ENCODE measurements around the gene STUM.
"Not testable (repeated sequence)": the region's sequence is repeated elsewhere in the genome, so short reads cannot be mapped to it uniquely, and the experiment has no call there.

The STUM gene

GRCh38 chr1:226584164-226584563 lies 35.6 kb downstream of the STUM start:
- no peak for DNase-seq

GRCh38 chr1:226586116-226586515 lies 37.6 kb downstream of the STUM start:
- no peak for DNase-seq

- no peak for DNase-seq
These were observed 38.3 kb downstream of the STUM start for GRCh38 chr1:226586650-226587422.

- no peak for DNase-seq
These were observed 39.9 kb downstream of the STUM start for GRCh38 chr1:226588484-226588883.

GRCh38 chr1:226589008-226589733 lies 40.6 kb downstream of the STUM start:
- no peak for DNase-seq

- DNase-seq = no peak
These were observed 42.0 kb downstream of the STUM start for GRCh38 chr1:226590614-226591013.

- no peak for DNase-seq
These were observed 45.0 kb downstream of the STUM start for GRCh38 chr1:226593541-226593940.

DNA sequence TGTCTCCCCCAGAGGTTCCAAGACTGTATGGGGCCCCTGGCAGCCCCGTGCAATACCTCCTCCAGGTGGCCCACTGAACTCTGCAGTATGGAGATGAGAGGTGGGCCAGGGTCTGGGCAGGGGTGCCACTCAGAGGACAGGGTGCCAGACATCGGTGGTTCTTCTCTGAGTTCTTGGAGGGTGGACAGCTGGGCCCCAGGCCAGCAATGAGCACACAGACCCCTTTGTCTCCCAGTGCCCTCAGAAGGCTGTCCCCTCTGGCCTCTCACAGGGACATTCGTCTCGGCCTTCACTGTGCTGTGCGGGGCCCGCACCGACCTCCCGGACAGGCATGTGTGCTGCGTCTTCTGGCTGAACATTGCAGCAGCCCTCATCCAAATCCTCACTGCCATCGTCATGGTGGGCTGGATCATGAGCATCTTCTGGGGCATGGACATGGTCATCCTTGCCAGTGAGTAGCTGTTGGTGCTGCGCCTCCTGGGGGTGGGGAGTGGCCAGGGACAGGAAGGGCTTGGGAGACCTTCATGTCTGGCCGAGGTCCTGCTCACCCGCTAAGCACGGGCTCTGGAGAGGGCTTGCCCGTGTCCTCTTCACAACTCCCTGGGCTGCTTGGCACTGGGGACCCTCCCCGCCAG lies 48.1 kb downstream of the STUM start:
- DNase-seq = no peak

- no peak for DNase-seq
These were observed 49.3 kb downstream of the STUM start for GRCh38 chr1:226597616-226598454.

DNA sequence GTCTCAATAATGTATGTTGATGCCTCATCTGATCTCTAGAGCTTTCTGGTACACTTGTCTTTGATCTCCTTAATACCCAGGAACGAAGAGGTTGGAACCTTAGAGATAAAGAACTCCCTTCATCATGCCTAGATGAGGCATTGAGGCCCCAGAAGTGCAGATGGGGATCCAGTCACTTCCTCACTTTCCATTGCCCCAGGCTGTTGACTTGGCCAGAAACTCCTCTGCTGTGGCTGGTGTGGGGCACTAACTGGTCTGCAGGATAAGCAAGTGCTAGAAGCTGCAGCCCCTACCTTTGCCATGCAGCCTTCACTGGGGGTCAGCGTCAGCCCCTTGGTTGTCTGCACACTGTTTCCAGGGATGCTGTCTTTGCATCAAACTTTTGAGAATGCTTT lies 49.9 kb downstream of the STUM start:
- no peak for DNase-seq

DNA sequence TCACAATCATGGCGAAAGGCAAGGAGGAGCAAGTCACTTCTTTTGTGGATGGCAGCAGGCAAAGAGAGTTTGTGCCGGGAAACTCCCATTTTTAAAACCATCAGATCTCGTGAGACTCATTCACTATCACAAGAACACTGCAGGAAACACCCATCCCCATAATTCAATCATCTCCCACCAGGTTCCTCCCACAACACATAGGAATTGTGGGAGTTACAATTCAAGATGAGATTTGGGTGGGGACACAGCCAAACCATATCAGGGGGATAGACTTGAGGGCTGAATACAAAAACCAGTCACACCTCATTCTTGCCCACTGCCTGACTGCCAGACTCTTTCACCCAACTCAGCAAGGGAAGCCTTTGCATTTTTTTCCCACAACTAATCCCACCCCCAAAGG lies 50.4 kb downstream of the STUM start:
- DNase-seq = not testable (repeated sequence)

GRCh38 chr1:226599636-226600238 lies 51.2 kb downstream of the STUM start:
- no peak for DNase-seq

- DNase-seq = no peak
These were observed 51.7 kb downstream of the STUM start for GRCh38 chr1:226600254-226600653.

DNA sequence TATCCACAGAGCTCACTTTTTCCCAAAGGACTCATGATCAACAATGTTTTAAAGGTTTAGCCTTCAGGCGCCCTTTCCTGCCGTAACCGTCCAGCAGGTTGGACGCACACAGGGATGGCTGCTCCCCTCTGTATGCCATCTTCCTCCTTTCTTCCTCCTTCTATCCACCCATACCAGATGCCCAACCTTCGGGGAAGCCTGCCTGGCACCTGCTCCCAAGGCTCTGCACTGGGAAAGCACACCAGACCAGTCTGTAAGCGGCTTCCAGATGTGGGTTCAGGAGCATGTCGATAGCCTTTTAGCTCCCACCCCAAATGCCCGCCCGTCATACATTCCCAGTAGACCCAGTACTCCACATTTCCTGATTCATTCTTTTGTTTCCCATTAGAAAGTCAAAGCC lies 52.9 kb downstream of the STUM start:
- no peak for DNase-seq

GRCh38 chr1:226602186-226603021 lies 53.8 kb downstream of the STUM start:
- DNase-seq = no peak

DNA sequence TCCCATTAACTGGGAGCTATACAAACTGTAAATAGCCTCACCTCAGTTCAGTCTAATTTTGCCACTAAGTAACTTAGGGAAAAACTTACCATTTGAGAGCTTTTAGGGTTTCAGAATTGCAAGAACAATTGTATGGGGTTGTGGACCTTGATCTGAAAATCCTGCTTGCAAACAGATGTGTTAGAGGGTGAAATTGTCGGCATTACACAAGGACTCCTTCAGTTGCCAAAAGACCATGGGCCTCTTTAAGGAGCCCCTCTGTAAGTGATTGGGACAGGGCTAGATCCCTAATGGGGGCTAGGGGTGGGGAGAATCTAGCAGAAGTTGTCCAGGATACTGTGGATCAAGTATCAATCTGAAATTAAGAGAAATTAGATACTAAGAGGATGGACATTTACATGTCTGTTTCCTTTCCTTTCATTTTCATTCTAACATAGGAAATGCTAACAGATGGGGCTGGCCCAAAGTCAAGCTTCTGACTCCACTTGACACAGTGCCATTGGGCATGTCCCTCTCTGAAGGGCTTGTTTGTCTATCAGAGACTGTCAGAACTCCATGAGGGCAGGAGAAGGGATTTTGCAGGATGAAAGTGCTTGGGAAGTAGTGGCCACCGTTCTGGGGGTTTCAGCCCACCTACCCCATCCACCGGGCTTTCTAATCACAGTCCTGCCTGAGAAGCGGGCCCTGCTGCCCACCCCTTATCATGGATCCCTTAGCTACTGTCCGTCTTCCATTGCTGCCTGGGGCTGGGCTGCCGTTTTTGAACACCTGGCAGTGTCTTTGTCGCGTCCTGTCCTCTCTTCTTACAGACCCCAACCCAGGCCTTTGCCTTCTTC lies 54.7 kb downstream of the STUM start:
- DNase-seq = no peak

DNA sequence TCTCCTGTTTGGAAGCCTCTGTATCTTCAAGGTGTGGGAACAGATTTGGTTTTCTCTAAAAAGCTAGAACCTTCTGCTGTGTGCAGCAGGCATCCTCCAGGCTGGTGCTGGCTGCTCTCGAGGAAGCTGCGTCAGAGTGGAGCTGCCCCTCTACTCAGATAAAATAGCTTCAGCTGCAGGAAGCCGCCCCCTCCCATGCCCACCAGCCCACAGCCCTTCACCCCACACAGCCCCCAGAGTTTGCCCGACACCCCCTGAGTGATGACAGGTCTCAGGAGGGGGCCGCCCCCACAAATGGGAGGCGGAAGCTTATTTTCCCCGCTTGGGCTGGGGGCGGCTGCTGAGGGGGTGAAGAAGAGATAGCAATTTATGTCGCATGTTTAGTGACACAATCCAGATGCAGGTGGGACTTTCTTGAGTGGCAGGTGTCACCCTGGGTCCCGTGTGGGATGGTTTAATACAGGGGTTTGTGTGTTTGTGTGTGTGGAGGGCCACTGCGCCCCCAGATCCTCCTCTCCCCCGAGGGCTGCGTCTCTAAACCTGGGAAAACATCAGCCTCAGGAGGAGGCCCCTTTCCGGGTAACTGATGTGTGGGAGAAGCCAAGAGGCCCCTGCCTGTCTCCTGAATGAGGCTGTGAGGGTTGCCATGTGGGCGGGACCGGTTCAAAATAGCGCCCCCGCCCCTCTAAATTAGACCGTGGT lies 55.4 kb downstream of the STUM start:
- DNase-seq = no peak

DNA sequence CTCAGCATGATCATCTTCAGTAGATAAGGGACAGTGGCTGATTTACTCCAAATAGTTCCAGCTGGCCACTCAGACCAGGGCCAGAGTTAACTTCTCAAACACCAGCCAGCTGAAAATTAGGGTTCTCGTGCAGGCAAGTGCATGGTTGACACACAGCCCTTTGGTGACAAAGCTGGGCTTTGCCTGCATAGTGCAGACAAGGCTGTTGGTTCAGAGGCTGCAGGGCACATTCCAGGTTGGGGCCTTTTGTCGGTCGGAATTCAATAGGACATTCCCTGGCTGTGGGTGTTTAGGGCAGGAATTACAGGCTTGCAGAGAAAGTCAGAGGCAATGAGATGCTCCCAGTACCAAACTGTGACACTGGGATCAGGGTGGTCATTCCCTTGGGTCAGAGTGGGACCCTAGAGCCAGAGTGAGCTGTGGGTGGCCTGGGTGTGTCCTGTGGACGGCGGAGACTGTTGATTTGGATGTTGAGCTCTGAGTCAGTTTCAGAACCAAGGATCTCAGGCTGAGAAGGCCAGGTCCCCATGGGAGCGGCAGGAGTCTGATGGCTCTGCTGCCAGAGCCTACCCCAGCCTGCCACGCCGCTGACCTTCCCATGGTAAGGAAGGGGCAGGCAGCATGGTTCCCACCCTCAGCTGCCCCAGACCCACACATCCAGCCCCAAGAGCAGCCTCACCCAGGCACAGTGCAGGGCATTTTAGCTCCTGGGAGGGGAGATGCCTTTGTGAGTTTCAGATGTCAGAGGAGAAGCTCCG lies 56.2 kb downstream of the STUM start:
- no peak for DNase-seq

GRCh38 chr1:226605318-226605950 lies 56.9 kb downstream of the STUM start:
- DNase-seq = no peak

All from 8988T (cell line).